Ovary (tissue), 9 donors: ENCODE results near the gene ELOB. TPM values are rescaled to one million over a fixed set of nuclear protein-coding genes. Genes with fewer than 3 reads are reported as not detected.

Experiments
- DNase-seq, 5 donors: peaks; one replicate each; pipeline ENCODE4 v3.0.0-alpha.2; 2019 to 2020
- H3K27ac ChIP-seq, 2 donors: fragments of 200-600 bp; one replicate each; pipeline versions ENCODE4 v1.5.1 to v1.8.0; 2019 to 2022
- H3K27me3 ChIP-seq: fragments of 200-600 bp; one replicate; pipeline ENCODE4 v1.8.0; 2022
- H3K36me3 ChIP-seq: fragments of 200-600 bp; sonication (generic); one replicate; pipeline ENCODE4 v1.5.1; 2019
- H3K4me1 ChIP-seq: one replicate; pipeline ENCODE4 v1.8.1; 2013; ENCODE audit warnings: mild to moderate bottlenecking, moderate library complexity; ENCODE audit not compliant: insufficient read depth
- H3K4me3 ChIP-seq: fragments of 200-600 bp; sonication (generic); one replicate; pipeline ENCODE4 v1.5.1; 2017
- H3K9me3 ChIP-seq, 2 donors: fragments of 200-600 bp in 1 of 2; sonication (generic) in 1 of 2; one replicate each; pipeline versions ENCODE4 v1.5.1 to v1.8.1; 2013 to 2019; ENCODE audit warnings: mild to moderate bottlenecking in 1 of 2, moderate library complexity in 1 of 2
- EP300 ChIP-seq: sonication (generic); formaldehyde crosslinking; IDR thresholded peaks from one replicate; pipeline ENCODE4 v1.6.1; 2017; ENCODE audit warnings: antibody characterized with exemption
- POLR2A ChIP-seq: fragments of 450-650 bp; IDR thresholded peaks from one replicate; pipeline ENCODE4 v1.6.1; 2017; ENCODE audit warnings: antibody characterized with exemption, mild to moderate bottlenecking, moderate library complexity
- WGBS, 3 donors: extraction: QIAGEN DNeasy Blood & Tissue Kit in 1 of 3; methylation state at CpG; one replicate each; pipeline versions ENCODE4 v1.1.5 to v1.1.7; 2013 to 2017; 5-methylcytosine and 5-hydroxymethylcytosine counted together
- intact Hi-C, 4 donors: fragments of 100-400 bp; cut with DNase I; formaldehyde crosslinking; loops; one replicate each; pipeline versions ENCODE4 v1.11.0 to v1.15.1; 2022 to 2023
- polyA plus RNA-seq, 2 donors: library from polyadenylated mRNA; stranded (reverse); fragments of 200-250 nt in 1 of 2; fragments of 350-450 nt in 1 of 2; fragmentation: Illumina TruSeq in 1 of 2; extraction: RNeasy Lipid Tissue Mini Kit (QIAGEN cat#74804) in 1 of 2; gene quantifications; one replicate each; pipeline ENCODE4 v1.2.3, GENCODE V29; 2013 to 2014
- total RNA-seq, 7 donors: library from RNA; depleted of rRNA in 2 of 7; stranded (reverse); fragments of >200 nt in 2 of 7; fragmentation: NEBNext Ultra II Directional in 3 of 7; extraction: Animal tissue kit (Norgen Biotek cat#: 25700) in 3 of 7; gene quantifications; one replicate each; pipeline versions ENCODE4 v1.1.0 to v1.2.4, GENCODE V29; 2016 to 2023
- TF ChIP-seq, protein P1 (sequence below), 3 donors: fragments of 450-650 bp in 2 of 3; fragments of 200-600 bp in 1 of 3; IDR thresholded peaks; one replicate each; pipeline versions ENCODE4 v1.5.1 to v1.8.0; 2016 to 2022; ENCODE audit warnings: antibody characterized with exemption in 3 of 3, mild to moderate bottlenecking in 1 of 3
- donor health status: DM: no; HTN: no; CAD: no; lungs with moderate emphysema.
- donor health status: DM: no; HTN: no; CAD: no.
- donor health status: Bipolar disorder and iron deficiency.
- donor health status: DM: yes; HTN: yes; CAD: no.
- donor health status: DM: no; HTN: no; CAD: no.
- donor health status: DM: yes; HTN: yes; CAD: no.

The ELOB gene
- total and polyA plus RNA-seq, 9 donors, result 8.9 to 498 (median 172) TPM

DNA sequence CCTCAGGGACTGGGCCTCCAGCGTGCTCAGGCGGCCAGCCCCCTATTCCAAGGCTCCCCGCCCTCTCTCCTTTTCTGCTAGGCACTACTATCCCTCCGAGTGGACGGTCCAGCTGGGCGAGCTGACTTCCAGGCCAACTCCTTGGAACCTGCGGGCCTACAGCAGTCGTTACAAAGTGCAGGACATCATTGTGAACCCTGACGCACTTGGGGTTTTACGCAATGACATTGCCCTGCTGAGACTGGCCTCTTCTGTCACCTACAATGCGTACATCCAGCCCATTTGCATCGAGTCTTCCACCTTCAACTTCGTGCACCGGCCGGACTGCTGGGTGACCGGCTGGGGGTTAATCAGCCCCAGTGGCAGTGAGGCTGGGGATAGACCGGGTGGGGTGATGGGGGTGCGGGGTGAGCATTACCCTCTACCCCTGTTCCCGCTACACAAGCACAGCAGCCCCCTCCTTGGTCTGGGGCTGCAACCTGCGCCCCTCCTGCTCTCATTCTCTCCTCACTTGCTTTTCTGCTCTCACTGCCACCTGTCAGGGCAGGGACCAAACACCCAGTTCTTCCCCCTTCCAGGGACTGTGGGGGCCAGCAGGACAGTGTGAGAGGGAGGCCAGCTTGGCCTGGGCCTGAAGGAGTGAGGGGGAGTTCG, 22.3 kb upstream of the ELOB start:
- Histone ChIP-seq H3K27me3 (no peaks in the 10 kb centered on the region), H3K4me1 (no peaks in the 10 kb centered on the region), H3K27ac (no peak overlapping the region), H3K36me3 (no peaks in the 10 kb centered on the region), H3K9me3 (peaks cover 0 to 4% of the 10 kb centered on the region in 2 donors), H3K4me3 (no peak overlapping the region)
- intact Hi-C loops, result no loop called here
- TF ChIP-seq, protein P1, sequence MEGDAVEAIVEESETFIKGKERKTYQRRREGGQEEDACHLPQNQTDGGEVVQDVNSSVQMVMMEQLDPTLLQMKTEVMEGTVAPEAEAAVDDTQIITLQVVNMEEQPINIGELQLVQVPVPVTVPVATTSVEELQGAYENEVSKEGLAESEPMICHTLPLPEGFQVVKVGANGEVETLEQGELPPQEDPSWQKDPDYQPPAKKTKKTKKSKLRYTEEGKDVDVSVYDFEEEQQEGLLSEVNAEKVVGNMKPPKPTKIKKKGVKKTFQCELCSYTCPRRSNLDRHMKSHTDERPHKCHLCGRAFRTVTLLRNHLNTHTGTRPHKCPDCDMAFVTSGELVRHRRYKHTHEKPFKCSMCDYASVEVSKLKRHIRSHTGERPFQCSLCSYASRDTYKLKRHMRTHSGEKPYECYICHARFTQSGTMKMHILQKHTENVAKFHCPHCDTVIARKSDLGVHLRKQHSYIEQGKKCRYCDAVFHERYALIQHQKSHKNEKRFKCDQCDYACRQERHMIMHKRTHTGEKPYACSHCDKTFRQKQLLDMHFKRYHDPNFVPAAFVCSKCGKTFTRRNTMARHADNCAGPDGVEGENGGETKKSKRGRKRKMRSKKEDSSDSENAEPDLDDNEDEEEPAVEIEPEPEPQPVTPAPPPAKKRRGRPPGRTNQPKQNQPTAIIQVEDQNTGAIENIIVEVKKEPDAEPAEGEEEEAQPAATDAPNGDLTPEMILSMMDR (IDR thresholded peaks at IDR 0.05), result no peak
- TF ChIP-seq POLR2A (no peak), EP300 (no peak)
- DNase-seq, result peak in 1 of 5 donors; percentile 5
- WGBS, 3 donors, result 82 to 85% (median 83%) methylated on average over 21 of the region's 21 CpGs

DNA sequence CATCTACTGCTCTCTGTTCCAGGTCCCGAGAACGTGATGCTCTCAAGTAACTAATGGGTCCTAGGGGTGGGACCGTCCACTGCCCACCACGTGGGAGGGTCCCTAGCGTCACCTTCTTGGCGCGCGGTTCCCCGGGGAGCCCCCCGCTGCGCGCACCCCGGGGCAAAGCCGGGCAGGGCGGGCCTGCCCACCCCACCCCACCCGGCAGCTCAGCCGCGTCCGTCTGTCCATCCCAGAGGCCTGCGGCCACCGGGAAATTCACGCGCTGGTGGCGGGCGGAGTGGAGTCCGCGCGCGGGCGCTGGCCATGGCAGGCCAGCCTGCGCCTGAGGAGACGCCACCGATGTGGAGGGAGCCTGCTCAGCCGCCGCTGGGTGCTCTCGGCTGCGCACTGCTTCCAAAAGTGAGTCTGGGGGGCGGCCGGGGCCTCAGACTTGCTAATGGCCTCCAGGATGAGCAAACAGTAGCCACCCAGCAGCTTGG, 21.7 kb upstream of the ELOB start:
- Histone ChIP-seq H3K4me3 (no peak overlapping the region), H3K36me3 (no peaks in the 10 kb centered on the region), H3K27me3 (no peaks in the 10 kb centered on the region), H3K9me3 (no peaks in the 10 kb centered on the region), H3K4me1 (no peaks in the 10 kb centered on the region), H3K27ac (no peak overlapping the region)
- 79 to 82% (median 80%) methylated on average over 17 to 39 of the region's 39 CpGs for WGBS, 3 donors
- peak in 1 of 5 donors; percentile 8 for DNase-seq
- TF ChIP-seq POLR2A, result no peak
- TF ChIP-seq, protein P1 (IDR thresholded peaks at IDR 0.05), result no peak
- no peak for TF ChIP-seq EP300
- intact Hi-C loops, result no loop called here

DNA sequence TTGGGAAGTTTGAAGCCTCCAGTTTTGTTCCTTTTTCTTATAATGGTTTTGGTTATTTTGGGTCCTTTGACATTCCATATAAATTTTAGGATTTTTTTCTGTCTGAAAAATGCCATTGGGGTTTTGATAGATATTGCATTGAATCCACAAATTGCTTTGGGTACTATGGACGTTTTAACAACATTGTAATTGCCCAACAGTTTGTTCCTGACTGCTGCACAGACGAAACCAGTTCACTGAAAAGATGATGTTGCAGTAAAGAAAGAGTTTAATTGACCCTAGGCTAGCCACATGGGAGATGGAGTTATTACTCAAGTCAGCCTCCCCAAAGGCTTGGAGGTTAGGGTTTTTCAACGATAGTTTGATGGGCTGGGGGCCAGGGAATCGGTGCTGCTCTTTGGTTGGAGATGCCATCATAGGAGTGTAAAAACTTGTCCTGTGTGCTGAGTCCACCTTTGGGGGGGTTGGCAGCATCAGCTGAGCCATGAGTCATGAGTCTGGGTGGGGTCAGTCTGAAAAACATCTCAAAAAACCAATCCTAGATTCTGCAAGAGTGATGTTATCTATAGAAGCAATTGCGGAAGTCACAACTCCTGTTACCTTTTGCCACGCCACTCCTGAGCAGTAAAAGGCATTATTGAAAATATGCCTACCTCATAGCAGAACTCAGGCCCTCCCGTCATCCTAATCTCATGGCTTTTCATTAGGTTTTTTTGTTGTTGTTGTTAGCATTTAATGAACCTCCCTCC, 18.5 kb upstream of the ELOB start:
- Histone ChIP-seq H3K4me3 (no peak overlapping the region), H3K27ac (no peak overlapping the region), H3K4me1 (no peaks in the 10 kb centered on the region), H3K36me3 (no peaks in the 10 kb centered on the region), H3K9me3 (no peaks in the 10 kb centered on the region), H3K27me3 (no peaks in the 10 kb centered on the region)
- TF ChIP-seq EP300, result no peak
- 60 to 62% (median 60%) methylated on average over 7 of the region's 7 CpGs for WGBS, 3 donors
- intact Hi-C loops, result no loop called here
- peak in 1 of 5 donors; percentile 10 for DNase-seq

DNA sequence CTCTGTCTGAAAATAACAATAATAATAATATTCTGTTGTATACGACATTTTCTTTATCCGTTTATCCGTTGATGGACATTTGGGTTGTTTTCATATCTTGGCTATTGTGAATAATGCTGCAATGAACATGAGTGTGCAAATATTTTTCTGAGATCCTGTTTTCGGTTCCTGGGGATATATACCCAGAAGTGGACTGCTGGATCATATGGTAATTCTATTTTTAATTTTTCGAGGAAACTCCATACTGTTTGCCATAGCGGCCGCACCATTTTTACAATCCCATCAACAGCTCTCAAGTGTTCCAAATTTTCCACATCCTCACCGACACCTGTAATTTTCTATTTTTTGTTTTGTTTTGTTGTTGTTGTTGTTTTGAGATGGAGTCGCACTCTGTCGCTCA, 15.9 kb upstream of the ELOB start:
- Histone ChIP-seq H3K36me3 (no peaks in the 10 kb centered on the region), H3K27ac (no peak overlapping the region), H3K9me3 (no peaks in the 10 kb centered on the region), H3K4me3 (no peak overlapping the region), H3K27me3 (no peaks in the 10 kb centered on the region), H3K4me1 (no peaks in the 10 kb centered on the region)
- DNase-seq, result no peak
- WGBS, 3 donors, result 85 to 89% (median 86%) methylated on average over 10 of the region's 10 CpGs
- intact Hi-C loops, result no loop called here
- no peak for TF ChIP-seq POLR2A
- TF ChIP-seq EP300, result no peak
- TF ChIP-seq, protein P1 (IDR thresholded peaks at IDR 0.05), result no peak

DNA sequence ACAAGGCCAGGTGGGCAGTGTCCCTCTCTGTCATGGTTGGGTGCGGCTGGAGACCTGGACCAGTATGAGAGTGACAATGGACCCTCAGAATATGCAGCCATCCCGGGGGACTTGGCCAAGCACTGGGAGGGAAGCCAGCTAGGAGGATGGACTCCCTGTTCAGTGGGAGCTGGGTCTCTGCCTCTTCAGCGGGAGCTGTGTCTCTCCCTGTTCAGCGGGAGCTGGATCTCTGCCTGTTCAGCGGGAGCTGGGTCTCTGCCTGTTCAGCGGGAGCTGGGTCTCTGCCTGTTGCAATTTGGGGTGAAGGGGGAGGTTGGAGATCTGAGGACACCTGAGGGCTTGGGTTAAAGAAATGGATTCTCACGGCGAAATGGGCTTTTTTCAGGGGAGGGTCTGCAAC, 14.1 kb upstream of the ELOB start:
- TF ChIP-seq POLR2A (no peak), EP300 (no peak)
- Histone ChIP-seq H3K4me1 (no peaks in the 10 kb centered on the region), H3K27ac (no peak overlapping the region), H3K4me3 (no peak overlapping the region), H3K9me3 (no peaks in the 10 kb centered on the region), H3K27me3 (no peaks in the 10 kb centered on the region), H3K36me3 (no peaks in the 10 kb centered on the region)
- DNase-seq, result peak in 1 of 5 donors; percentile 7
- intact Hi-C loops, result loop anchor here in 1 of 4 donors (2.0 kb wide), 1 partner anchor 54 kb away; no protein-coding TSS in a partner anchor
- WGBS, 3 donors, result 56 to 60% (median 57%) methylated on average over 8 of the region's 8 CpGs
